GM23338 (cell line): ENCODE results near the gene CIITA. TPM values are rescaled to one million over a fixed set of nuclear protein-coding genes. Genes with fewer than 3 reads are reported as not detected.

Experiments
- ATAC-seq: fragments of 200-7000 bp; cut with Tn5 transposase; 3 replicates; pipeline ENCODE4 v1.9.1; 2020
- DNase-seq: peaks from one replicate; pipeline ENCODE4 v3.0.0-alpha.2; 2015; ENCODE audit warnings: low spot score
- H2AFZ ChIP-seq: fragments of 200-600 bp; sonication (generic); 2 replicates; pipeline ENCODE4 v1.8.0; 2016; ENCODE audit warnings: antibody characterized with exemption, mild to moderate bottlenecking, moderate library complexity
- H3F3A ChIP-seq: fragments of 200-600 bp; sonication (generic); replicated peaks from 2 replicates; pipeline ENCODE4 v1.8.0; 2017; ENCODE audit warnings: antibody characterized with exemption, mixed run types, low read depth
- H3K27ac ChIP-seq: fragments of 200-600 bp; sonication (generic); 2 replicates; pipeline ENCODE4 v1.6.1; 2016; ENCODE audit warnings: low read depth
- H3K27me3 ChIP-seq: fragments of 200-600 bp; sonication (generic); 2 replicates; pipeline ENCODE4 v1.8.0; 2016; ENCODE audit warnings: mild to moderate bottlenecking, mixed run types, moderate library complexity; ENCODE audit not compliant: insufficient read depth
- H3K36me3 ChIP-seq: fragments of 200-600 bp; sonication (generic); 2 replicates; pipeline ENCODE4 v1.8.0; 2016; ENCODE audit warnings: mild to moderate bottlenecking; ENCODE audit not compliant: insufficient read depth
- H3K4me1 ChIP-seq: fragments of 200-600 bp; sonication (generic); 2 replicates; pipeline ENCODE4 v1.8.0; 2016; ENCODE audit warnings: mild to moderate bottlenecking, moderate library complexity; ENCODE audit not compliant: insufficient read depth
- H3K4me2 ChIP-seq: fragments of 200-600 bp; sonication (generic); 2 replicates; pipeline ENCODE4 v1.7.1; 2017; ENCODE audit warnings: mixed run types
- H3K4me3 ChIP-seq: fragments of 200-600 bp; sonication (generic); 2 replicates; pipeline ENCODE4 v1.6.1; 2016; ENCODE audit warnings: mixed run types
- H3K79me2 ChIP-seq: fragments of 200-600 bp; sonication (generic); replicated peaks from 2 replicates; pipeline ENCODE4 v1.8.0; 2017; ENCODE audit warnings: mild to moderate bottlenecking; ENCODE audit not compliant: insufficient read depth
- H3K9me2 ChIP-seq: fragments of 200-600 bp; sonication (generic); 2 replicates; pipeline ENCODE4 v1.8.0; 2017; ENCODE audit not compliant: insufficient read depth
- H4K20me1 ChIP-seq: fragments of 200-600 bp; sonication (generic); replicated peaks from 2 replicates; pipeline ENCODE4 v1.8.0; 2017; ENCODE audit warnings: mild to moderate bottlenecking; ENCODE audit not compliant: insufficient read depth
- H3K27ac Mint-ChIP-seq: 2 replicates; pipeline ENCODE4 v1.8.0; 2020; ENCODE audit warnings: inconsistent platforms, mild to moderate bottlenecking, moderate library complexity, mixed read lengths
- H3K27me3 Mint-ChIP-seq: 3 replicates; pipeline ENCODE4 v1.8.0; 2022; ENCODE audit warnings: low read depth, mild to moderate bottlenecking, moderate library complexity, mixed read lengths, inconsistent platforms; ENCODE audit not compliant: insufficient read depth, poor library complexity
- H3K36me3 Mint-ChIP-seq: 3 replicates; pipeline ENCODE4 v1.8.0; 2021; ENCODE audit warnings: low read depth, mild to moderate bottlenecking, inconsistent platforms, moderate library complexity, mixed read lengths
- H3K4me1 Mint-ChIP-seq: 3 replicates; pipeline ENCODE4 v1.8.0; 2020; ENCODE audit warnings: mild to moderate bottlenecking, inconsistent platforms, mixed read lengths
- H3K4me3 Mint-ChIP-seq: 3 replicates; pipeline ENCODE4 v1.8.0; 2021; ENCODE audit warnings: moderate library complexity, mild to moderate bottlenecking, inconsistent platforms, mixed read lengths
- H3K9me3 Mint-ChIP-seq: 3 replicates; pipeline ENCODE4 v1.8.0; 2020; ENCODE audit warnings: moderate library complexity, mild to moderate bottlenecking, inconsistent platforms, mixed read lengths
- CREB1 ChIP-seq: fragments of 250-450 bp; sonication (Bioruptor Pico); IDR thresholded peaks from 2 replicates; pipeline ENCODE4 v1.5.0; 2020; ENCODE audit warnings: low read depth, mild to moderate bottlenecking, moderate library complexity
- EZH2 ChIP-seq: fragments of 200-600 bp; sonication (generic); IDR thresholded peaks from one replicate; pipeline ENCODE4 v1.8.0; 2017; ENCODE audit warnings: antibody characterized with exemption, mild to moderate bottlenecking, low read depth; ENCODE audit not compliant: unreplicated experiment
- EZH2phosphoT487 ChIP-seq: fragments of 200-600 bp; sonication (generic); IDR thresholded peaks from one replicate; pipeline ENCODE4 v1.8.1; 2018; ENCODE audit warnings: antibody characterized with exemption; ENCODE audit not compliant: unreplicated experiment
- JUNB ChIP-seq: IDR thresholded peaks from one replicate; pipeline ENCODE4 v1.6.1; 2016; ENCODE audit warnings: antibody characterized with exemption; ENCODE audit not compliant: unreplicated experiment
- NANOG ChIP-seq: IDR thresholded peaks from 2 replicates; pipeline ENCODE4 v1.6.1; 2016; ENCODE audit warnings: antibody characterized with exemption, borderline replicate concordance
- POLR2AphosphoS5 ChIP-seq: IDR thresholded peaks from 2 replicates; pipeline ENCODE4 v1.6.1; 2016; ENCODE audit warnings: antibody characterized with exemption, low read depth
- STAT1 ChIP-seq: IDR thresholded peaks from one replicate; pipeline ENCODE4 v1.6.1; 2016; ENCODE audit warnings: antibody characterized with exemption; ENCODE audit not compliant: unreplicated experiment
- ZNF114 ChIP-seq: fragments of 250-450 bp; sonication (Bioruptor Pico); IDR thresholded peaks from 2 replicates; pipeline ENCODE4 v1.5.0; 2020; ENCODE audit warnings: mild to moderate bottlenecking, moderate library complexity
- ZNF331 ChIP-seq: fragments of 250-450 bp; sonication (Bioruptor Pico); IDR thresholded peaks from 2 replicates; pipeline ENCODE4 v1.5.0; 2020; ENCODE audit warnings: low read depth, mild to moderate bottlenecking, moderate library complexity
- ZNF462 ChIP-seq: fragments of 250-450 bp; sonication (Bioruptor Pico); IDR thresholded peaks from 2 replicates; pipeline ENCODE4 v1.5.0; 2020; ENCODE audit warnings: mild to moderate bottlenecking, moderate library complexity
- polyA plus RNA-seq: library from polyadenylated mRNA; unstranded; fragments of >200 nt; fragmentation: Nextera tagmentation; extraction: Ambion mirVana; gene quantifications from 2 replicates; pipeline ENCODE4 v1.2.1, GENCODE V29; 2016
- total RNA-seq: library from RNA; depleted of rRNA; stranded (reverse); fragments of >200 nt; shearing (Covaris generic); gene quantifications from 2 replicates; pipeline ENCODE4 v1.2.3, GENCODE V29; 2014
- TF ChIP-seq, protein P1 (sequence below): IDR thresholded peaks from 2 replicates; pipeline ENCODE4 v1.6.1; 2016; ENCODE audit warnings: antibody characterized with exemption
- TF ChIP-seq, protein P2 (sequence below), 2 experiments: fragments of 200-600 bp in 1 of 2; sonication (generic) in 1 of 2; conservative IDR thresholded peaks; 2 replicates each; pipeline versions ENCODE4 v1.5.1 to v1.6.1; 2016 to 2017; ENCODE audit warnings: antibody characterized with exemption in 2 of 2, low read depth in 2 of 2, mild to moderate bottlenecking in 2 of 2, moderate library complexity in 1 of 2
- TF ChIP-seq, protein P3 (sequence below): IDR thresholded peaks from one replicate; pipeline ENCODE4 v1.6.1; 2018; ENCODE audit warnings: antibody characterized with exemption; ENCODE audit not compliant: unreplicated experiment

Gene CIITA
- total and polyA plus RNA-seq, 2 experiments from 2014 or later, result 0.10 to 0.57 TPM

DNA sequence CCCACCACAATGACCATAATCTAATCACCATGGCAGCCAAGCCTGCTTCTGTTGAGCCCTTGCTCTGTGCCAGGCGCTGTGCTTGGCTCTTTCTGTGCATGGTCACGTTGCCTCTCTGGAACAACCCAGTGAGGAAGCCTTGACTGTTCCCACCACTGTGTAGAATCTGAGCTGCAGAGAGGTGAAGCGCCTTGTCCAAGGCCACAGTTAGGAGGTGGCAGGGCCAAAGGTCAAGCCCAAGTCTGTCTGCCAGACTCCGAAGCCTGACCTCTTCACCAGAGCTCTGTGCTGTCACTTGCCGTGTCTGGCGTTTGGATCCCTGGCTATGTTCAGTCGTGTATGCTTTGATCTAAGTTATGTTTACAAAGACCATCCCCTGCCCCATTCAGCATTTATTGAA, 77.9 kb downstream of the CIITA start:
- H3K27me3 ChIP-seq, result no peaks in the 10 kb centered on the region
- no peak overlapping the region for H3K27ac Mint-ChIP-seq
- no peaks in the 10 kb centered on the region for H3K36me3 Mint-ChIP-seq
- TF ChIP-seq EZH2 (no peak), STAT1 (no peak), CREB1 (CRISPR knock-in tag) (no peak), JUNB (no peak), POLR2AphosphoS5 (no peak), ZNF331 (CRISPR knock-in tag) (no peak), NANOG (no peak), ZNF114 (no peak), EZH2phosphoT487 (no peak), ZNF462 (CRISPR knock-in tag) (no peak)
- TF ChIP-seq, protein P1, sequence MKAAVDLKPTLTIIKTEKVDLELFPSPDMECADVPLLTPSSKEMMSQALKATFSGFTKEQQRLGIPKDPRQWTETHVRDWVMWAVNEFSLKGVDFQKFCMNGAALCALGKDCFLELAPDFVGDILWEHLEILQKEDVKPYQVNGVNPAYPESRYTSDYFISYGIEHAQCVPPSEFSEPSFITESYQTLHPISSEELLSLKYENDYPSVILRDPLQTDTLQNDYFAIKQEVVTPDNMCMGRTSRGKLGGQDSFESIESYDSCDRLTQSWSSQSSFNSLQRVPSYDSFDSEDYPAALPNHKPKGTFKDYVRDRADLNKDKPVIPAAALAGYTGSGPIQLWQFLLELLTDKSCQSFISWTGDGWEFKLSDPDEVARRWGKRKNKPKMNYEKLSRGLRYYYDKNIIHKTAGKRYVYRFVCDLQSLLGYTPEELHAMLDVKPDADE, result no peak
- TF ChIP-seq, protein P2, sequence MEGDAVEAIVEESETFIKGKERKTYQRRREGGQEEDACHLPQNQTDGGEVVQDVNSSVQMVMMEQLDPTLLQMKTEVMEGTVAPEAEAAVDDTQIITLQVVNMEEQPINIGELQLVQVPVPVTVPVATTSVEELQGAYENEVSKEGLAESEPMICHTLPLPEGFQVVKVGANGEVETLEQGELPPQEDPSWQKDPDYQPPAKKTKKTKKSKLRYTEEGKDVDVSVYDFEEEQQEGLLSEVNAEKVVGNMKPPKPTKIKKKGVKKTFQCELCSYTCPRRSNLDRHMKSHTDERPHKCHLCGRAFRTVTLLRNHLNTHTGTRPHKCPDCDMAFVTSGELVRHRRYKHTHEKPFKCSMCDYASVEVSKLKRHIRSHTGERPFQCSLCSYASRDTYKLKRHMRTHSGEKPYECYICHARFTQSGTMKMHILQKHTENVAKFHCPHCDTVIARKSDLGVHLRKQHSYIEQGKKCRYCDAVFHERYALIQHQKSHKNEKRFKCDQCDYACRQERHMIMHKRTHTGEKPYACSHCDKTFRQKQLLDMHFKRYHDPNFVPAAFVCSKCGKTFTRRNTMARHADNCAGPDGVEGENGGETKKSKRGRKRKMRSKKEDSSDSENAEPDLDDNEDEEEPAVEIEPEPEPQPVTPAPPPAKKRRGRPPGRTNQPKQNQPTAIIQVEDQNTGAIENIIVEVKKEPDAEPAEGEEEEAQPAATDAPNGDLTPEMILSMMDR (conservative IDR thresholded peaks at IDR 0.05; ENCODE audit: low read depth in 2 of 2), result no peak
- TF ChIP-seq, protein P3, sequence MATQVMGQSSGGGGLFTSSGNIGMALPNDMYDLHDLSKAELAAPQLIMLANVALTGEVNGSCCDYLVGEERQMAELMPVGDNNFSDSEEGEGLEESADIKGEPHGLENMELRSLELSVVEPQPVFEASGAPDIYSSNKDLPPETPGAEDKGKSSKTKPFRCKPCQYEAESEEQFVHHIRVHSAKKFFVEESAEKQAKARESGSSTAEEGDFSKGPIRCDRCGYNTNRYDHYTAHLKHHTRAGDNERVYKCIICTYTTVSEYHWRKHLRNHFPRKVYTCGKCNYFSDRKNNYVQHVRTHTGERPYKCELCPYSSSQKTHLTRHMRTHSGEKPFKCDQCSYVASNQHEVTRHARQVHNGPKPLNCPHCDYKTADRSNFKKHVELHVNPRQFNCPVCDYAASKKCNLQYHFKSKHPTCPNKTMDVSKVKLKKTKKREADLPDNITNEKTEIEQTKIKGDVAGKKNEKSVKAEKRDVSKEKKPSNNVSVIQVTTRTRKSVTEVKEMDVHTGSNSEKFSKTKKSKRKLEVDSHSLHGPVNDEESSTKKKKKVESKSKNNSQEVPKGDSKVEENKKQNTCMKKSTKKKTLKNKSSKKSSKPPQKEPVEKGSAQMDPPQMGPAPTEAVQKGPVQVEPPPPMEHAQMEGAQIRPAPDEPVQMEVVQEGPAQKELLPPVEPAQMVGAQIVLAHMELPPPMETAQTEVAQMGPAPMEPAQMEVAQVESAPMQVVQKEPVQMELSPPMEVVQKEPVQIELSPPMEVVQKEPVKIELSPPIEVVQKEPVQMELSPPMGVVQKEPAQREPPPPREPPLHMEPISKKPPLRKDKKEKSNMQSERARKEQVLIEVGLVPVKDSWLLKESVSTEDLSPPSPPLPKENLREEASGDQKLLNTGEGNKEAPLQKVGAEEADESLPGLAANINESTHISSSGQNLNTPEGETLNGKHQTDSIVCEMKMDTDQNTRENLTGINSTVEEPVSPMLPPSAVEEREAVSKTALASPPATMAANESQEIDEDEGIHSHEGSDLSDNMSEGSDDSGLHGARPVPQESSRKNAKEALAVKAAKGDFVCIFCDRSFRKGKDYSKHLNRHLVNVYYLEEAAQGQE, result no peak
- H3K9me3 Mint-ChIP-seq, result no peaks in the 10 kb centered on the region
- H3K4me3 Mint-ChIP-seq, result no peak overlapping the region
- H3K36me3 ChIP-seq, result no peaks in the 10 kb centered on the region
- H3K27me3 Mint-ChIP-seq, result no peaks in the 10 kb centered on the region
- H3K9me2 ChIP-seq, result no peaks in the 10 kb centered on the region
- no peak overlapping the region for H2AFZ ChIP-seq
- peaks cover 16% of the 10 kb centered on the region for H3K4me1 ChIP-seq
- H4K20me1 ChIP-seq, result no peaks in the 10 kb centered on the region
- H3K4me3 ChIP-seq, result no peak overlapping the region
- H3K4me2 ChIP-seq, result no peak overlapping the region
- no peak overlapping the region for H3K27ac ChIP-seq
- peaks cover 18% of the 10 kb centered on the region for H3K4me1 Mint-ChIP-seq
- H3F3A ChIP-seq, result no peaks in the 10 kb centered on the region
- H3K79me2 ChIP-seq, result peaks cover 32% of the 10 kb centered on the region
- DNase-seq, result no peak
- ATAC-seq, result no peak
